Astrocyte (in vitro differentiated cells and primary cell): Measurements from ENCODE around the gene ZNF415.

Source experiments
- EZH2 ChIP-seq: IDR thresholded peaks from 2 replicates; pipeline ENCODE4 v1.6.1; 2012; ENCODE audit warnings: mild to moderate bottlenecking, low read length, inconsistent platforms; ENCODE audit not compliant: insufficient read depth
- TF ChIP-seq, protein P1 (sequence below): IDR thresholded peaks from 2 replicates; pipeline ENCODE4 v1.5.1; 2011; ENCODE audit warnings: low read depth, mild to moderate bottlenecking, inconsistent platforms, low read length, moderate library complexity; ENCODE audit not compliant: insufficient read depth

DNA sequence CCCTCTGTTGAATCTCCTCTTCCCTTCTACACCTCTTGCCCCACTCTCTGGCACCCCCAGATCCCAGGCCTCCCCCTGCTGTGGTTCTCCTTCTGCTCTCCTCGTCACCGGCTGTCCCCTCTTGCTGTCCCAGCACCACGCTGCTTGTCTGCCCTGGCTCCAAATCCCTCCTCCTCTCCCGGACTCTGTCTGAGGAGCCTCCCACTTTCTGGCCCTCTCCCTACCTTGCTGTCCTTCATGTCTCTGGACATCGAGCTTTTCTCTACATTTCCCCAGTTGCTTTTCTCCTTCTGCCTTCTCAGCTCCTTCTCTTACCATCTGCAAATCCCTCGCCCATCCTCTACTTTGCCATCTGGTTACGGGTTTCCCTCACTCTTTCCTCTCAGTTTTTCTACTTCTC is 24.9 kb upstream of the ZNF415 start:
- TF ChIP-seq, protein P1, sequence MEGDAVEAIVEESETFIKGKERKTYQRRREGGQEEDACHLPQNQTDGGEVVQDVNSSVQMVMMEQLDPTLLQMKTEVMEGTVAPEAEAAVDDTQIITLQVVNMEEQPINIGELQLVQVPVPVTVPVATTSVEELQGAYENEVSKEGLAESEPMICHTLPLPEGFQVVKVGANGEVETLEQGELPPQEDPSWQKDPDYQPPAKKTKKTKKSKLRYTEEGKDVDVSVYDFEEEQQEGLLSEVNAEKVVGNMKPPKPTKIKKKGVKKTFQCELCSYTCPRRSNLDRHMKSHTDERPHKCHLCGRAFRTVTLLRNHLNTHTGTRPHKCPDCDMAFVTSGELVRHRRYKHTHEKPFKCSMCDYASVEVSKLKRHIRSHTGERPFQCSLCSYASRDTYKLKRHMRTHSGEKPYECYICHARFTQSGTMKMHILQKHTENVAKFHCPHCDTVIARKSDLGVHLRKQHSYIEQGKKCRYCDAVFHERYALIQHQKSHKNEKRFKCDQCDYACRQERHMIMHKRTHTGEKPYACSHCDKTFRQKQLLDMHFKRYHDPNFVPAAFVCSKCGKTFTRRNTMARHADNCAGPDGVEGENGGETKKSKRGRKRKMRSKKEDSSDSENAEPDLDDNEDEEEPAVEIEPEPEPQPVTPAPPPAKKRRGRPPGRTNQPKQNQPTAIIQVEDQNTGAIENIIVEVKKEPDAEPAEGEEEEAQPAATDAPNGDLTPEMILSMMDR = no peak
- TF ChIP-seq EZH2 = no peak
